ENCODE measurements around the gene ENG.
"Not testable (repeated sequence)": the region's sequence is repeated elsewhere in the genome, so short reads cannot be mapped to it uniquely, and the experiment has no call there.

ENG gene

GRCh38 chr9:127854184-127854806, at the start of gene ENG:
Gene ENG, minus strand, starts transcription at chr9:127854658. Its CDS starts 303 bp downstream, at chr9:127854355.
- DNase-seq (ENCODE audit: low read depth): no peak

- DNase-seq (ENCODE audit: low read depth): no peak
Observed at GRCh38 chr9:127903557-127904475, 49.4 kb upstream of the ENG start.

GRCh38 chr9:127899128-127899943, 44.9 kb upstream of the ENG start, which contains the start of gene ST6GALNAC6:
Gene ST6GALNAC6, minus strand, starts transcription at chr9:127899603. Its CDS starts 1,622 bp downstream, at chr9:127897981.
- DNase-seq (ENCODE audit: low read depth): peak; percentile 51

DNA sequence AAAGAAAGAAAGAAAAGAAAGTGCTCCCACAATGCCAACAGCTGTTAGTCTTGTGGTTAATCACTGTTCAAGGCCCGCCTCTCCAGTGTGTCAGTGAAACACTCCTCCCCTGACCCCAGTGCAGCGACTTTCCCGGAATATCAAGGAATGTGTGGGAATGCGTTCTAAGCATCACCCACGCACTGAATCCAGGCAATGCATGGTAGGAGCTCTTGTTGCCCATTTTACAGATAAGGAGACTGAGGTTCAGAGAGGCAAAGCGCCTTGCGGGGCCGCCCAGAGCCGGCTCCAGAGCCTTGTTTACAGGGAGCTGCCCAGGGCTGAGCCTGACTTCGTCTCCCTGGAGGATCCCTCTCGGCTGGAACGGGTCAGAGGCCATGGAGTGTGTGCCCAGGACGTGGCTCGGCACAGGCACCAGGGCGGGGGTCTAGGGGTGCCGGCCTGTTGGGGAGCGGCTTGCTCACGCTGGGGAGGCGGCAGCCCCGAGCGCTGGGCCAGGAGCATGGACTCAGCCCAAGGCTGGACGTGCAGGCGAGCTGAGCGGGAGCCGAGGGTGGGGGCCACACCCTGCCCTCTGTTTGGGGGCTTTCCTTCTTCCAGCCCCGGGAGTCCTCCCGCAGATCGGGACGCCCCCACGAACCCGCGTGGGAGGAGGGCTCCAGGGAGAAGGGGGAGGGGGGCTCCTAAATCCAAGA, 44.1 kb upstream of the ENG start:
- peak; percentile 53 for DNase-seq (ENCODE audit: low read depth)

- DNase-seq (ENCODE audit: low read depth): peak; percentile 77
Observed at GRCh38 chr9:127897193-127897692, 42.8 kb upstream of the ENG start.

- DNase-seq (ENCODE audit: low read depth): no peak
Observed at GRCh38 chr9:127896395-127897192, 42.1 kb upstream of the ENG start.

- DNase-seq (ENCODE audit: low read depth): no peak
Observed at GRCh38 chr9:127895811-127896210, 41.4 kb upstream of the ENG start.

DNA sequence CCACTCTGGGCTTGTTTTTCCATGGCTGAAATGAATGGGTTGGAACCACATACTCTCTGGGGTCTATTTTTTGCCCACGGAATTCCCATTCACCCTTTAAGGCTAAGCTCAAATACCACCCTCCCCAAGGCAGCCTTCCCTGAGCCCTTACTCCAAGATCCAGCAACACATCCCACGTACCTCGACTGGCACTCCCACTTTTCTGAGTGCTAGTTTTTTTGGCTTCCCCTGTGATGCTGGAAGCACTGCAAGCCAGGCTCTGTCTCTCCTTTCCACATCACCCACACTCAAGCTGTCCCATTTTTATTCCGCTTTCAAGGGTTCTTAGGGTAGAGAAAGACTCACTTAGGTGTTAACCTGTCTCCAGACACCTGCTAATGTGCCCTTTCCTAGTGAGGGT, 38.9 kb upstream of the ENG start:
- no peak for DNase-seq (ENCODE audit: low read depth)

DNA sequence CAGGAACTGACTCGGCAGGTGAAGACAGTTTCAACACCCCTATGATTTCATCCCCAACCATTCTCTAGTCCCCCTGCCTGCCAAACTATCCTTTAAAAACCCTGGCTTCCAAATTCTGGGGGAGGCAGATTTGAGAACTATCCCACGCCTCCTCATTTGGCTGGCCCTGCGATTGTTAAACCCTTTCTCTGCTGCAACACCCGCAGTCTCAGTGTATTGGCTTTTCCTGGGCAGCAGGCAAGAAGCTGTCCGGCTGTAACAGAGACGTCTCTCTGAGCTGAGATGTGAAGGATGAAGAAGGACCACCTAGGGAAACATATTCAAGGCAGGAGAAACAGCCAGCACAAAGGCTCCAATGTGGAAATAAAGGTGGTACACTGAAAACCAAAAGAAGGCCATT, 38.4 kb upstream of the ENG start:
- no peak for DNase-seq (ENCODE audit: low read depth)

DNA sequence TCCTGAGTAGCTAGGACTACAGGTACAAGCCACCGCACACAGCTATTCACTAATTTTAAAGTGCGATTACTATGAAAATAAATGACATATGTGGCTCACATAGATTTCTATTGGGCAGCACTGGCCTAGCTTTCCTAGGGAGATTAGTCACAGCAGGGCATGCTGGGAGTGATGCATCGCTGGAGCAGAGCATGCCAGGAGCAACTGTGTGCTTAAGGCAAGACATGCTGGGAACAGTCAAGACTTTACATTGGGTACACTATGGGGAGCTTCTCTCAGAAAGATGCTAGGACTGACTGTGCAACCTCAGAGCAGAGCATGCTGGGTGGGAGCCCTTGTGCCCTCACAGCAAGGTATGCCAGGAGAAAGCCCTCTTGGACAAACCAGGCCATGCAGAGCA, 35.6 kb upstream of the ENG start:
- DNase-seq (ENCODE audit: low read depth): no peak

- no peak for DNase-seq (ENCODE audit: low read depth)
Observed at GRCh38 chr9:127887792-127888191, 33.3 kb upstream of the ENG start.

GRCh38 chr9:127886401-127886972, 32.0 kb upstream of the ENG start:
- no peak for DNase-seq (ENCODE audit: low read depth)

DNA sequence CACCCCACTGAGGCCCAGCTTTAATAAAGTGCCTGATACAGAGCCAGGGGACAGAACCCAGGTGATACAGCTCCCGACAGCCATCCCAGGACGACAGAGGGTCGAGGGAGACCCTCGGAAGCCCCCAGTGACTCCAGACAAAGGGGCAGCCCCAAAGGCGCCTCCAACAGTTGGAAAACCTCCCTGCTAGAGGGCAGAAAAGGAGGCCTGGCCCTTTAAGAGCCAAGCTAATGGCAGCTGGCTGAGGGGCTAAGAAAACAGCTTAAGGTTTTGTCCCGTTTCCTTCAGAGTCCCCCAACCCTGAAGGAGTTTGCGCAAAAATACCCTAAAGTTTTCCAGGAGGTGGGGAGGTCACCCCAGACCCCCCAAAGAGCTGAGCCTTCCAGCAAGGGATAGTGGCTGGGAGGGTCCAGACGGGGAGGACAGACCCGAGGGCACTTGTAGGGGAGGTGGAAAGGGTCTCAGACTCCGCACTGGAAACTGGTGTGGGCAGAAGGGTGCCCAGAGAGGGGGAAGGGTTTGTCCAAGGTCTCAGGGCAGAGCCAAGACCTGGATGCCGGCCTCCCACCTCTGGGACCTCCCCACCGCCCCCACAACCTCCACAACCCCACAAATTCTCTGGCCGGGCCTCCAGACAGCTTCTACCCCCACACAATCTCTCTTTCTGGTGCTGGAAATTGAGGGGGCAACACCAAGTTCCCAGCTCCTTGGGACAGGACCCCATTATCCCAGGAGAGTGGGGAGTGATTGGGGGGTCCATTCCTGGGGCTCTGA, 31.2 kb upstream of the ENG start:
- DNase-seq (ENCODE audit: low read depth): no peak

- DNase-seq (ENCODE audit: low read depth): no peak
Observed at GRCh38 chr9:127884976-127885490, 30.6 kb upstream of the ENG start.

GRCh38 chr9:127884427-127884911, 30.0 kb upstream of the ENG start:
- DNase-seq (ENCODE audit: low read depth): no peak

GRCh38 chr9:127883959-127884358, 29.5 kb upstream of the ENG start:
- DNase-seq (ENCODE audit: low read depth): no peak

- DNase-seq (ENCODE audit: low read depth): not testable (repeated sequence)
Observed at GRCh38 chr9:127881715-127882114, 27.3 kb upstream of the ENG start.

GRCh38 chr9:127880143-127880542, 25.7 kb upstream of the ENG start:
- no peak for DNase-seq (ENCODE audit: low read depth)
